Measurements from ENCODE around the gene KIRREL1. TPM values are rescaled to one million over a fixed set of nuclear protein-coding genes. Genes with fewer than 3 reads are reported as not detected.

The KIRREL1 gene
- total and polyA plus RNA-seq, 4 donors, result 15.3 to 102 (median 69.1) TPM

- Histone ChIP-seq H3K9me3 (ENCODE audit: control insufficient read depth, low read length) (no peaks in the 10 kb centered on the region), H3K4me3 (ENCODE audit: low read length in 2 of 2) (no peak overlapping the region), H3K27ac (ENCODE audit: low read depth in 1 of 2, low read length in 2 of 2) (no peak overlapping the region), H3K4me1 (ENCODE audit: control insufficient read depth in 1 of 2, insufficient read depth in 2 of 2, low read length in 2 of 2) (no peaks in the 10 kb centered on the region), H3K27me3 (ENCODE audit: control insufficient read depth in 1 of 2, insufficient read depth in 2 of 2, low read length in 1 of 2) (peaks cover 0 to 3% of the 10 kb centered on the region in 2 donors), H3K36me3 (ENCODE audit: control insufficient read depth in 1 of 2, insufficient read depth in 2 of 2, low read length in 1 of 2) (no peaks in the 10 kb centered on the region)
- no peak for ATAC-seq (ENCODE audit: low FRiP score)
- DNase-seq, result no peak
- 31 to 40% methylated on average over 2 of the region's 2 CpGs for WGBS, 2 donors
- intact Hi-C loops (cut with DNase I), result no loop called here
These were observed 36.7 kb upstream of the KIRREL1 start for GRCh38 chr1:157956732-157957131.

GRCh38 chr1:157958263-157958662, 35.2 kb upstream of the KIRREL1 start:
- 74% methylated on average over 3 of the region's 3 CpGs for WGBS, 2 donors
- no peak for ATAC-seq (ENCODE audit: low FRiP score)
- H3K4me1 ChIP-seq (ENCODE audit: control insufficient read depth in 1 of 2, insufficient read depth in 2 of 2, low read length in 2 of 2), result no peaks in the 10 kb centered on the region
- peaks cover 0 to 3% of the 10 kb centered on the region in 2 donors for H3K27me3 ChIP-seq (ENCODE audit: control insufficient read depth in 1 of 2, insufficient read depth in 2 of 2, low read length in 1 of 2)
- H3K4me3 ChIP-seq (ENCODE audit: low read length in 2 of 2), result no peak overlapping the region
- intact Hi-C loops (cut with DNase I), result no loop called here
- H3K9me3 ChIP-seq (ENCODE audit: control insufficient read depth, low read length), result no peaks in the 10 kb centered on the region
- DNase-seq, result no peak
- H3K27ac ChIP-seq (ENCODE audit: low read depth in 1 of 2, low read length in 2 of 2), result no peak overlapping the region
- no peaks in the 10 kb centered on the region for H3K36me3 ChIP-seq (ENCODE audit: control insufficient read depth in 1 of 2, insufficient read depth in 2 of 2, low read length in 1 of 2)

- 89 to 91% methylated on average over 5 of the region's 5 CpGs for WGBS, 2 donors
- intact Hi-C loops (cut with DNase I), result loop anchor here (10.0 kb wide), 2 partner anchors 565 to 1055 kb away; no protein-coding TSS in a partner anchor
These were observed 33.7 kb upstream of the KIRREL1 start for GRCh38 chr1:157959750-157960149.

GRCh38 chr1:157960773-157961172, 32.7 kb upstream of the KIRREL1 start:
- Histone ChIP-seq H3K27ac (ENCODE audit: low read depth in 1 of 2, low read length in 2 of 2) (no peak overlapping the region), H3K36me3 (ENCODE audit: control insufficient read depth in 1 of 2, insufficient read depth in 2 of 2, low read length in 1 of 2) (no peaks in the 10 kb centered on the region), H3K4me3 (ENCODE audit: low read length in 2 of 2) (no peak overlapping the region), H3K9me3 (ENCODE audit: control insufficient read depth, low read length) (no peaks in the 10 kb centered on the region), H3K4me1 (ENCODE audit: control insufficient read depth in 1 of 2, insufficient read depth in 2 of 2, low read length in 2 of 2) (no peaks in the 10 kb centered on the region), H3K27me3 (ENCODE audit: control insufficient read depth in 1 of 2, insufficient read depth in 2 of 2, low read length in 1 of 2) (peaks cover 0 to 3% of the 10 kb centered on the region in 2 donors)
- ATAC-seq (ENCODE audit: low FRiP score) (no peak), DNase-seq (no peak)
- 63 to 65% methylated on average over 2 of the region's 2 CpGs for WGBS, 2 donors
- intact Hi-C loops (cut with DNase I), result loop anchor here (10.0 kb wide), 2 partner anchors 564 to 1054 kb away; no protein-coding TSS in a partner anchor

More at GRCh38 chr1:157959750-157960149, 33.7 kb upstream of the KIRREL1 start:
- H3K27ac ChIP-seq (ENCODE audit: low read depth in 1 of 2, low read length in 2 of 2), result no peak overlapping the region
- no peaks in the 10 kb centered on the region for H3K4me1 ChIP-seq (ENCODE audit: control insufficient read depth in 1 of 2, insufficient read depth in 2 of 2, low read length in 2 of 2)
- H3K27me3 ChIP-seq (ENCODE audit: control insufficient read depth in 1 of 2, insufficient read depth in 2 of 2, low read length in 1 of 2), result peaks cover 0 to 3% of the 10 kb centered on the region in 2 donors
- H3K9me3 ChIP-seq (ENCODE audit: control insufficient read depth, low read length), result no peaks in the 10 kb centered on the region
- H3K36me3 ChIP-seq (ENCODE audit: control insufficient read depth in 1 of 2, insufficient read depth in 2 of 2, low read length in 1 of 2), result no peaks in the 10 kb centered on the region
- ATAC-seq (ENCODE audit: low FRiP score) (no peak), DNase-seq (no peak)
- H3K4me3 ChIP-seq (ENCODE audit: low read length in 2 of 2), result no peak overlapping the region

GRCh38 chr1:157961805-157962762, 31.4 kb upstream of the KIRREL1 start:
- no peak overlapping the region for H3K4me3 ChIP-seq (ENCODE audit: low read length in 2 of 2)
- 38 to 40% methylated on average over 11 of the region's 11 CpGs for WGBS, 2 donors
- no peaks in the 10 kb centered on the region for H3K9me3 ChIP-seq (ENCODE audit: control insufficient read depth, low read length)
- DNase-seq (no peak), ATAC-seq (ENCODE audit: low FRiP score) (no peak)
- no peak overlapping the region for H3K27ac ChIP-seq (ENCODE audit: low read depth in 1 of 2, low read length in 2 of 2)
- no peaks in the 10 kb centered on the region for H3K36me3 ChIP-seq (ENCODE audit: control insufficient read depth in 1 of 2, insufficient read depth in 2 of 2, low read length in 1 of 2)
- H3K4me1 ChIP-seq (ENCODE audit: control insufficient read depth in 1 of 2, insufficient read depth in 2 of 2, low read length in 2 of 2), result no peaks in the 10 kb centered on the region
- intact Hi-C loops (cut with DNase I), result loop anchor here (10.0 kb wide), 2 partner anchors 563 to 1053 kb away; no protein-coding TSS in a partner anchor
- H3K27me3 ChIP-seq (ENCODE audit: control insufficient read depth in 1 of 2, insufficient read depth in 2 of 2, low read length in 1 of 2), result peaks cover 0 to 3% of the 10 kb centered on the region in 2 donors

- Histone ChIP-seq H3K9me3 (ENCODE audit: control insufficient read depth, low read length) (no peaks in the 10 kb centered on the region), H3K27me3 (ENCODE audit: control insufficient read depth in 1 of 2, insufficient read depth in 2 of 2, low read length in 1 of 2) (peaks cover 0 to 3% of the 10 kb centered on the region in 2 donors), H3K4me1 (ENCODE audit: control insufficient read depth in 1 of 2, insufficient read depth in 2 of 2, low read length in 2 of 2) (no peaks in the 10 kb centered on the region), H3K4me3 (ENCODE audit: low read length in 2 of 2) (no peak overlapping the region), H3K27ac (ENCODE audit: low read depth in 1 of 2, low read length in 2 of 2) (no peak overlapping the region), H3K36me3 (ENCODE audit: control insufficient read depth in 1 of 2, insufficient read depth in 2 of 2, low read length in 1 of 2) (no peaks in the 10 kb centered on the region)
- DNase-seq (peak; percentile 76 to 88), ATAC-seq (ENCODE audit: low FRiP score) (peak; percentile 82)
- 10 to 15% methylated on average over 5 of the region's 5 CpGs for WGBS, 2 donors
- intact Hi-C loops (cut with DNase I), result loop anchor here (2.0 to 10.0 kb wide), 3 partner anchors 161 to 1051 kb away; no protein-coding TSS in a partner anchor
These were observed 29.7 kb upstream of the KIRREL1 start for GRCh38 chr1:157963713-157964112.

GRCh38 chr1:157965584-157965983, 27.9 kb upstream of the KIRREL1 start:
- Histone ChIP-seq H3K27me3 (ENCODE audit: control insufficient read depth in 1 of 2, insufficient read depth in 2 of 2, low read length in 1 of 2) (peaks cover 0 to 1% of the 10 kb centered on the region in 2 donors), H3K4me3 (ENCODE audit: low read length in 2 of 2) (no peak overlapping the region), H3K9me3 (ENCODE audit: control insufficient read depth, low read length) (no peaks in the 10 kb centered on the region), H3K36me3 (ENCODE audit: control insufficient read depth in 1 of 2, insufficient read depth in 2 of 2, low read length in 1 of 2) (no peaks in the 10 kb centered on the region), H3K4me1 (ENCODE audit: control insufficient read depth in 1 of 2, insufficient read depth in 2 of 2, low read length in 2 of 2) (no peaks in the 10 kb centered on the region), H3K27ac (ENCODE audit: low read depth in 1 of 2, low read length in 2 of 2) (no peak overlapping the region)
- DNase-seq (no peak), ATAC-seq (ENCODE audit: low FRiP score) (no peak)
- 83 to 85% methylated on average over 8 of the region's 8 CpGs for WGBS, 2 donors
- intact Hi-C loops (cut with DNase I), result loop anchor here (2.0 to 10.0 kb wide), 3 partner anchors 159 to 1049 kb away; no protein-coding TSS in a partner anchor

- Histone ChIP-seq H3K27me3 (ENCODE audit: control insufficient read depth in 1 of 2, insufficient read depth in 2 of 2, low read length in 1 of 2) (no peaks in the 10 kb centered on the region), H3K4me3 (ENCODE audit: low read length in 2 of 2) (no peak overlapping the region), H3K4me1 (ENCODE audit: control insufficient read depth in 1 of 2, insufficient read depth in 2 of 2, low read length in 2 of 2) (no peaks in the 10 kb centered on the region), H3K9me3 (ENCODE audit: control insufficient read depth, low read length) (no peaks in the 10 kb centered on the region), H3K36me3 (ENCODE audit: control insufficient read depth in 1 of 2, insufficient read depth in 2 of 2, low read length in 1 of 2) (no peaks in the 10 kb centered on the region), H3K27ac (ENCODE audit: low read depth in 1 of 2, low read length in 2 of 2) (no peak overlapping the region)
- DNase-seq, result no peak
- intact Hi-C loops (cut with DNase I), result loop anchor here (2.0 to 10.0 kb wide), 3 partner anchors 159 to 1049 kb away; no protein-coding TSS in a partner anchor
- 82% methylated on average over 9 of the region's 9 CpGs for WGBS, 2 donors
- ATAC-seq (ENCODE audit: low FRiP score), result no peak
These were observed 27.4 kb upstream of the KIRREL1 start for GRCh38 chr1:157966031-157966537.

Data from aorta (tissue), 5 donors.